GM18517 (cell line): ENCODE measurements around the gene GPR52.

Experiments used
- ATAC-seq: cut with Tn5 transposase; IDR thresholded peaks from one replicate; pipeline ENCODE4 v1.9.1; 2021; ENCODE audit warnings: mild to moderate bottlenecking, moderate library complexity; ENCODE audit not compliant: unreplicated experiment

GPR52 gene

DNA sequence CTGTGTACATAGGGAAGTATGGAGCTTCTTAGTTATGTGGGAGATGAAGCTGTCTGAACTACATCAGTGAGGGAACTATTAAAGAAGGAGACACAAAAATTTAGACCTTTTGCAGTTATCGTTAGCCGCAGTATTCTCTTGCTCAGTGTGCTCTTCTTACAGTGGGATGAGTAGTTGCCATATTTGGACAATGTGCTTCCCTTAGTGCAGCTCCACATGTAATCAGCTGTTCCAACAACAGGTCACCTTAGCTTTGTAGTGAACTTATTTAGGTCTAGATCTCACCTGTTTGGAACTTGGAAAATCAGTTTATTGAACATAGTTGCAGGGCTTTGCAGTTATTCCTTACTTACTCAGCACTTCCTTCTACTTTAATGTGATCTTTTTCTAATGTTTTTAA lies 18.1 kb downstream of the GPR52 start:
- no peak for ATAC-seq

GRCh38 chr1:174466607-174467006 lies 18.8 kb downstream of the GPR52 start:
- no peak for ATAC-seq

DNA sequence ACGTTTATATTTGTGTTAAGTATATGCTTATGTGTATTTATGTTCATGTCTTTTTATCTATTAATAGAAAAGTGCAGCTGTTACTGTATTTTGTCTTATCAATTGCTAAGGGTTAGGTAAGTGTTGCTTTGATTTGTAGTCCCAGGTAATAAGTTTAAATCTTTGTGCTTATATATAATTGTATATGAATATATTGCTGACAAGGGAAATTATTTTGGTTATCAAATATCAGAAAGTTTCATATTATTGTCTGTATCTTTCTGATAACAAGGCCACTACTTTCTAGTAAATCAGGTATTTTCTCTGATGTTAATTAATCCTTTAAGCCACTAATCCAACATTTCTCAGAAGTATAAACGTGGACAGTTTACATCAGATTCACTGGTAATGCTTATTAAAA lies 21.3 kb downstream of the GPR52 start:
- ATAC-seq, result no peak

- no peak for ATAC-seq
These were observed 21.9 kb downstream of the GPR52 start for GRCh38 chr1:174469687-174470086.

- no peak for ATAC-seq
These were observed 31.5 kb downstream of the GPR52 start for GRCh38 chr1:174479281-174479680.

DNA sequence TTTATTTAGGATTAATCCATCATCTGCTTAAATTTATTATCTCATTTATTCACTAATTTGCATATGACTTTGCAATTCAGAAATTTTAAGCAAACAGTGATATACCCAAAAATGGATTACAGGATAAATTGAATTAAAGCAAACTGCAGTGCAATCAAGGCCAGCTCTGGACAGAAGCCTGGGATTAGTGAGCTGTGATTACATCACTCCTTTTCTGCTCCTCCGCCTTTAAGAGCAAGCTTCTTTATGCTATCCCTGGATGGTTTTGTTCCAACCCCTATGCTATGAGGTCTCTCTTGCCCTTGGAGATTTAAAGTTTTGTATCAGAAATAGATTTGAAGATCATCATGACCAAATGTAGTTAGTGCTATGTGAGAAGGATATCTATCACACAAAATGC lies 32.6 kb downstream of the GPR52 start:
- no peak for ATAC-seq

GRCh38 chr1:174491606-174492005 lies 43.8 kb downstream of the GPR52 start:
- ATAC-seq, result no peak

GRCh38 chr1:174497478-174497877 lies 49.7 kb downstream of the GPR52 start:
- no peak for ATAC-seq
